HUES64 (cell line): Measurements from ENCODE around the gene DRD1.

ENCODE experiments used
- H3K27ac ChIP-seq: 2 replicates; pipeline ENCODE4 v1.7.0; 2013; ENCODE audit warnings: low read depth, low read length, inconsistent platforms
- H3K27me3 ChIP-seq: 2 replicates; pipeline ENCODE4 v1.6.1; 2013; ENCODE audit warnings: mild to moderate bottlenecking, low read length; ENCODE audit not compliant: insufficient read depth
- H3K36me3 ChIP-seq: 2 replicates; pipeline ENCODE4 v1.6.1; 2013; ENCODE audit warnings: mild to moderate bottlenecking, low read length; ENCODE audit not compliant: insufficient read depth
- H3K4me1 ChIP-seq: 2 replicates; pipeline ENCODE4 v1.6.1; 2013; ENCODE audit warnings: mild to moderate bottlenecking, low read length, moderate library complexity; ENCODE audit not compliant: insufficient read depth
- H3K4me3 ChIP-seq: 2 replicates; pipeline ENCODE4 v1.5.1; 2013; ENCODE audit warnings: mild to moderate bottlenecking, low read length, moderate library complexity
- H3K9ac ChIP-seq: 2 replicates; pipeline ENCODE4 v1.6.1; 2013; ENCODE audit warnings: mild to moderate bottlenecking, low read depth, low read length
- H3K9me3 ChIP-seq: 2 replicates; pipeline ENCODE4 v1.6.1; 2013; ENCODE audit warnings: low read depth, low read length; ENCODE audit not compliant: insufficient read depth
- WGBS: fragments of 150-250, 120-280 bp; methylation state at CpG from one replicate; pipeline ENCODE4 v1.1.7; 2013; ENCODE audit warnings: missing lambda C conversion rate; 5-methylcytosine and 5-hydroxymethylcytosine counted together

Gene DRD1

DNA sequence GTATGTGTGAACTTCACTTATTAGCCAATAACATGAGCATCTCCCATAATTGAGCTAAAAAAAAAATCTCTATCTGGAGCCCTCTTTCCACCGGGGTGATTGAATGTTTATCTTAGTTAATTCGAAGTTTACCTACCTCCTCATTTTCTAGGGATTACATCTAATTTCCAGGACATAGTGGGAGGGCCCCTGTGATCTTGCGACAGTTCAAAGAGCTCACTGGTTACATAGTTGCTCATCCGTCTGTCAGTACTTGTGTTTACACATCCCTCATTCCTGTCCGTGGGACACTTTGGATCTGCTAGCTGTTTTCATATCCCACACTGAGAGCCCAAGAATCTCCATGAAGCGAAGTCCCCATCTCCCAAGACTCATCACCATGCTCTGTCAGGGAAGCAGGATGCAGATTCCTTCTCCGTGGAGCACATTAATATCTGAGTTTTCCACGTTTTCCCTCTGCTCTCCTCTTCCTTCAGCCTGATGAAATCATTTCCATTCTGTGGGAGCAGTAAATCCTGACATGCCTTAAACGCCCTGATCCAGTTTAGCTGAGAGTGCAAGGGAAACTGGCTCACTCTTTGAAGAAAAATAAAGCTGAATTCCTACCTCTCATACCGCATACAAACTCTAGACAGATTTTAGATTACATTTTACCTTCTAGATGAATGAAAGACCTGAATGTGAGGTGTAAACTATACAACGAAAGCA lies 24.2 kb upstream of the DRD1 start:
- 78% methylated on average over 11 of the region's 11 CpGs for WGBS
- H3K36me3 ChIP-seq = no peaks in the 10 kb centered on the region
- H3K4me3 ChIP-seq = no peak overlapping the region
- no peak overlapping the region for H3K27ac ChIP-seq
- H3K27me3 ChIP-seq = no peaks in the 10 kb centered on the region
- H3K9me3 ChIP-seq = no peaks in the 10 kb centered on the region
- no peak overlapping the region for H3K9ac ChIP-seq
- no peaks in the 10 kb centered on the region; the same call in 1 of the 2 replicates for H3K4me1 ChIP-seq

DNA sequence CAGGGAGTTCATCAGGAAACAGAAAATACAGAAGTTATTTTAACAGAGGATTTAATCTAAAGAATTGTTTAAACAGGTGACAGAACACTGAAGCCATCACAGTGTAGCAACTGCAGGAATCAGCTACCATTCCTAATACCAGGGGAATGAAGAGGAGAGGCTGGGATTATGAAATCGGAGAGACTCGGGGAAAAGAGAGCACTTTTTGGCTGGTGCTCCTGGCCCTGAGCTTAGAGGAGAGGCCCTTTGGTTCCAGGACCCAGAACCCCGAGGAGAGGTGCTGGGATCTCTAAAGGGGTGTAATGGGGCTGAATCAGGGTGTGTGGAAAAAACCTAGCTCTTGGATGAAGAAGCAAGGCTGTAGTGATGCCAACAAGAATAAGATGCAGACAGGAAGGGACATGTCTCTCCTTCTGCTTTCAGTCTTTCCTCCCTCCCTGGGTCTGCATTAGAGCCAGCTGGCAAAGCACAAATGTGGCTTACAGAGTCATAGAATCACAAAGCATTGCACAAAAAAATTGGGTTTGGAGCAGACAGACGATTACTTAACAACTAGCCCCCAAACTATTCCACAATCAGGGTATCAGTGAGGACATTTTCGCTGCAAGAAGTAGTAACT lies 22.8 kb upstream of the DRD1 start:
- WGBS = 90% methylated on average over 5 of the region's 5 CpGs
- Histone ChIP-seq H3K27me3 (no peaks in the 10 kb centered on the region), H3K4me1 (no peaks in the 10 kb centered on the region; the same call in 1 of the 2 replicates), H3K9ac (no peak overlapping the region), H3K36me3 (no peaks in the 10 kb centered on the region), H3K9me3 (no peaks in the 10 kb centered on the region), H3K27ac (no peak overlapping the region), H3K4me3 (no peak overlapping the region)

DNA sequence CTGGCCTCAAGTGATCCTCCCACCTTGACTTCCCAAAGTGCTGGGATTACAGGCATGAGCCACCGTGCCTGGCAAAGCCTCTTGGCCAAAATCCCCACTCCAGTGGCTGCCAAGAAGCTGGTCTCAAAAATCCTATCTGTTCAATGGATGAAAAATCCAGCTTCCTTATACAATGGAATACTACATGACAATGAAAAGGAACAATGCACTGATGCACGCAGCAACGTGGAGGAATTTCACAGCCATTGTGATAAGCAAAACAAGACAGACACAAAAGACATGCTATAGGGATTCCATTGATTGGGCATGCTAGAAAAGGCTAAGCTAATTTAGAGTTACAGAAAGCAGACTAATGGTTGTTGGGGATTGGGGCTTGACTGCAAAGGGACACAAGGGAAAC lies 21.3 kb upstream of the DRD1 start:
- Histone ChIP-seq H3K27ac (no peak overlapping the region), H3K36me3 (no peaks in the 10 kb centered on the region), H3K27me3 (no peaks in the 10 kb centered on the region), H3K4me1 (no peaks in the 10 kb centered on the region; the same call in 1 of the 2 replicates), H3K9ac (no peak overlapping the region), H3K4me3 (no peak overlapping the region), H3K9me3 (no peaks in the 10 kb centered on the region)
- 63% methylated on average over 3 of the region's 3 CpGs for WGBS

DNA sequence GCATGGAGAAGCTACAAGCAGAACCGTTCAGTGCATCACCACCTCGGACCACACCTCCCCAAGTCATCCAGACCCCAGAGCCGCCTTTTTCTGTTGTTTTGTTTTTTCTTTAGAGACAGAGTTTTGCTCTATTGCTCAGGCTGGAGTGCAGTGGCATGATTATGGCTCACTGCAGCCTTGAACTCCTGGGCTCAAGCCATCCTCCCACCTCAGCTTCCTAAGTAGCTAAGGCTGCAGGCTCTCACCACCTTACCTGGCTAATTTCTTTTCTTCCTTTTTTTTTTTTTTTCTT lies 20.9 kb upstream of the DRD1 start:
- H3K27ac ChIP-seq = no peak overlapping the region
- H3K36me3 ChIP-seq = no peaks in the 10 kb centered on the region
- H3K27me3 ChIP-seq = no peaks in the 10 kb centered on the region
- no peak overlapping the region for H3K4me3 ChIP-seq
- no peaks in the 10 kb centered on the region for H3K9me3 ChIP-seq
- WGBS = 11% methylated on average over 1 of the region's 3 CpGs
- H3K4me1 ChIP-seq = no peaks in the 10 kb centered on the region; the same call in 1 of the 2 replicates
- H3K9ac ChIP-seq = no peak overlapping the region

DNA sequence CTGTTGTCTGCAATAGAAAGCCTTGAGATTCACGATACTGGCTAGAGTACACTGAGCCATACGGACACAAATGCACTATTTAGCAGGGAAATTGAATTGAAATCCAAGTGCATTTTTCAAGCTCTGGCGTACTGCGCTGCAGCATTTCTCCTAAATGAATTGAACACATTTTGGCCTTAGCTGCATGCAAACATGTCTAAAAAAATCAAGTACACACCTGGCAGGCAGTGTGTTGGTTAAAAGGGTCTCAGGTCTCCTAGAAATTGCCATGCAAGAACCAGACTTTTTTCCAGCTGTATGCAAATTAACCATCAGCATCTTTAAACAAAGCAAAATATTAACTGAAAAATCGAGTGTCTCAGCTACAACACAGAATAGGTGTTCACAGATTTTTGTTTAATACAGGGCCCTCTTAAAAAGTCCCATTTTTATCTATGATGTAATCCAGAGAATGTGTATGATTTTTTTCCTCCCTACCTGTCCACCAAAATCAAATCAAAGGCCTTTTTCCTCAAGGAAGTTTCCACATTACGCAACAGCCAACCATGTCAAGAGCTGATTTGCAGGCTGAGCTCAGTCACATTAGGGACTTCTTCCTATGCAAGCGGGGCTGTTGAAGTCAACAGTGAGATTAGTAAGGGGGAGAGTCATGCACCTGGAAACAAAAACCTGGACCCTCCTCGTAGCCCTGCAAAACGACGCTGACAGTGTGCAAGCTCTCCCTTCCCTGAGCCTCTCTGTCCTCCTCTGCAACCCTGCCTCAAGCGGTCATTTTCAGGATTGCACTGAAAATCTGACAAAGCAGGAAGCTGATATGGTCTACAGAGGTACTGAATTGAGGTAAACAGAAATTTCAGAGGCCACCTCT lies 20.3 kb upstream of the DRD1 start:
- no peaks in the 10 kb centered on the region for H3K27me3 ChIP-seq
- no peak overlapping the region for H3K9ac ChIP-seq
- no peaks in the 10 kb centered on the region for H3K9me3 ChIP-seq
- H3K4me1 ChIP-seq = no peaks in the 10 kb centered on the region; the same call in 1 of the 2 replicates
- 55% methylated on average over 11 of the region's 11 CpGs for WGBS
- H3K36me3 ChIP-seq = no peaks in the 10 kb centered on the region
- no peak overlapping the region for H3K27ac ChIP-seq
- no peak overlapping the region for H3K4me3 ChIP-seq

DNA sequence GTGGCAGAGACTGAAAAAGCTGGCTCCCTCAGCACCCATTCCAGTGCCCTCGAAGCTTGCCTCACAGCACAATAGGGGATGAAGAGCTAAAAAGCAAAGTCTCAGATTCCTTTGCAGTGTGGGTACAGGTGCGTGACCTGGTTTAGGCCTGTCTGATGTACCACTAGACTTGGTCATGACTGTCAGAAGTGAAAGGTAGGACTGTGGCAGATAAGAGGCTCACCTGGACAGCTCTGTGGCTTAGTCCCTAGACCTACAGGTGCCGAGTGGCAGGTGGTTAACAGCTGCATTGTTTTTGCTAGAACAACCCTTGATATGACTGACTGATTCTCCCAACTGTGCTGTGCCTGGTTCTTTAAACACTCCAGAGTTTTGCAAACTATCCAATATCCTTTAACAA lies 19.7 kb upstream of the DRD1 start:
- WGBS = 91% methylated on average over 3 of the region's 3 CpGs
- no peaks in the 10 kb centered on the region for H3K9me3 ChIP-seq
- no peak overlapping the region for H3K27ac ChIP-seq
- no peak overlapping the region for H3K9ac ChIP-seq
- no peaks in the 10 kb centered on the region for H3K36me3 ChIP-seq
- H3K4me3 ChIP-seq = no peak overlapping the region
- no peaks in the 10 kb centered on the region; the same call in 1 of the 2 replicates for H3K4me1 ChIP-seq
- no peaks in the 10 kb centered on the region for H3K27me3 ChIP-seq

DNA sequence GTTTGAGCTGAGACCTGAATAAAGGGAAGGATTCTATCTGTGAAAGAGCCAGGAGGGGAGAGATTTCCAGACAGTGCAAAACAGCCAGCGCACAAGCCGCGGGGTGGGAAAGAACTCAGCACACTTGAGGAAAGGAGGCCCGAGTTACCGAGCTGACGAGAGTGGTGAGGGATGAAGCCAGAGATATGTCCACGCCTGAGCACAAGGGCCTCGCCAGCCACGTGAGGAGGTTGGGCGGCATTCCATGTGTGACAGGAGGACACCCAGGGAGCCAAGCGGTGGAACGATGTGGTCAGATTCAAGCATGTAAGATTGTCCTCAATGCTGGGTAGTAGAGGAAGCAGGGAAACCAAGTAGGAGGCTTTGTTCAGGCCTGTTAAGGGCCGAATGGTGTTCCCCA lies 17.4 kb upstream of the DRD1 start:
- Histone ChIP-seq H3K9me3 (no peaks in the 10 kb centered on the region), H3K27me3 (no peaks in the 10 kb centered on the region), H3K36me3 (no peaks in the 10 kb centered on the region), H3K4me1 (no peaks in the 10 kb centered on the region), H3K4me3 (no peak overlapping the region), H3K9ac (no peak overlapping the region), H3K27ac (no peak overlapping the region)
- WGBS = 94% methylated on average over 13 of the region's 13 CpGs

DNA sequence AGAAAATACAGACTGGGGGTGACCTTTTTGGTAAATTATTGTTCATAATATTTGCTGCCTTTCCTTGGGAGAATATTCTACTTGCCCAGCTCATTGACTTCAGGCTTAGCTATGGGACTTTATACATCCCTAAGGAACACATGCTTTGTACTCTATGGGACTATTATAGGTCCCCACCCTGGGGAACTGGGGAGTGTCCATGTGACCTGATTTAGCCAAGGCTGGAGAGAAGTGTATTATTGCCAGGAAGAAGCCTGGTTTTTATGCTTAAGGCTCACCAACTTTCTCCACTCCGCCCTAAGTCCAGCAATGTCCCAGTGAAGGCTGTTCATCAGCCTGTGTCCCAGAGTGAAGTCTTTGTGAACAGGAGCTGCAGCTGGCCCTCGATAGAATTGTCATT lies 16.6 kb upstream of the DRD1 start:
- WGBS = 90% methylated on average over 2 of the region's 2 CpGs
- no peak overlapping the region for H3K9ac ChIP-seq
- H3K4me1 ChIP-seq = no peaks in the 10 kb centered on the region
- no peak overlapping the region for H3K27ac ChIP-seq
- no peaks in the 10 kb centered on the region for H3K9me3 ChIP-seq
- no peak overlapping the region for H3K4me3 ChIP-seq
- no peaks in the 10 kb centered on the region for H3K36me3 ChIP-seq
- H3K27me3 ChIP-seq = no peaks in the 10 kb centered on the region

DNA sequence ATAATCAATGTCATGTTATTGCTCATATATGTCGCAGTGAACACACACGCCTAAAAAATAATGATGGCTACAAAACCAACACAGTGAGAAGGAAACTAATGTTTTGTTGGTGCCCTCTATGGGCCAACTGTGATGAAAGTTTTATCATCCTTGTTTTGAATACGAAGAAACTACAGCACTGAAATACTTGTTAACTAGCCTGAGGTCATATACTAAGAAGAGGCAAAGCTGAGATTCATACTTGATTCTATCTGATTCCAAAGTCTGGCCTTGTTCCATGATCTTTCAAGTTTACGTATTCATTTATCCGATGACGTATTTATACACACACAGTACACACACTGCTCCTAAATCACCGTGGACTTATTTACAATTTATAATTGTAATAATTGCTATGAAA lies 16.1 kb upstream of the DRD1 start:
- Histone ChIP-seq H3K36me3 (no peaks in the 10 kb centered on the region), H3K9ac (no peak overlapping the region), H3K27ac (no peak overlapping the region), H3K4me3 (no peak overlapping the region), H3K27me3 (no peaks in the 10 kb centered on the region), H3K9me3 (no peaks in the 10 kb centered on the region), H3K4me1 (no peaks in the 10 kb centered on the region)
- WGBS = 77% methylated on average over 6 of the region's 7 CpGs

DNA sequence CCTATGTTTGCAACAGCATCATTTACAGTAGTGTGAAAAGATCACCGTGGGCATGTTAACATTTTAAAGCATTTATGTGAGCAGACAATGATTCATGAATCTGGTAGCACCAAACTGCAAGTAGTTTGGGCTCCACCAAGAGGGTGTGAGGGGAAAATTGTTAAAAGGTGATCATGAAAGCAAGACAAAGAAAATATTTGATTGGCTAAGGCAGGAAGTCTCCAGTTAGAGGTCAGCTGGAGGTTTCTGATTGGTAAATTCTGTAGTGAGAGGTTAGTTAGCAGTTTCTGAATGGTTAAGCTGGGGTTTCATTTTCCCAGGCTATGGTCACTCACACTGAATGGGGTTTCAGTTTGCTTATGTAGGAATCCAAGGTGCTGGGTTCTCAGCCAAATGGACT lies 13.5 kb upstream of the DRD1 start:
- WGBS = 84% methylated on average over 1 of the region's 1 CpG
- Histone ChIP-seq H3K27me3 (peaks cover 2% of the 10 kb centered on the region; the same call in 1 of the 2 replicates), H3K9ac (no peak overlapping the region), H3K27ac (no peak overlapping the region), H3K4me3 (no peak overlapping the region), H3K9me3 (no peaks in the 10 kb centered on the region), H3K36me3 (no peaks in the 10 kb centered on the region), H3K4me1 (no peaks in the 10 kb centered on the region)

DNA sequence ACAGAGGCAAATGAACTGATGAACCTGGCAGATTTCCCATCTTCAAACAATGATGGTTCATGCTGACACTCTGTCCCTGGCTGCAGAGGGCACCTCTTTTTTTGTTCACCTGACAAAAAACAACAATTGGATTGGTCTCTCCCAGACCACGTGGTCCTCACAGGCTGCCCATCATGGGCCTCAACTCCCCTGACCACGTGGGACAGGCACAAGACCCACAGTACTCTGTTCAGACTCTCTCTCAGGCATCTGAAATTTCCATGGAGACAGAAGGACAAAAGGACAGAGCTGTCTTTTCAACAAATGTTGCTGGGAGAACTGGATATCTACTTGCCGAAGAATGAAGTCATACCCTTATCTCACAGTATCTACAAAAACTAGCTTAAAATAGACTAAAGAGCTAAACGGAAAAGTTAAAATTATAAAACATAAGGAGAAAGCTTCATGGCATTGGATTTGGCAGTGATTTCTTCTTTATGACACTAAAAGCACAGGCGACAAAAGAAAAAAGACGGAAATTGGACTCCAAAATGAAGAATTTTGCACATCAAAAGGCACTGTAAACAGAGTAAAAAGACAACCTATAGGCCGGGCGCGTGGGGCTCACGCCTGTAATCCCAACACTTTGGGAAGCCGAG lies 12.2 kb upstream of the DRD1 start:
- no peak overlapping the region for H3K9ac ChIP-seq
- H3K9me3 ChIP-seq = no peaks in the 10 kb centered on the region
- H3K27me3 ChIP-seq = peaks cover 2% of the 10 kb centered on the region; the same call in 1 of the 2 replicates
- no peaks in the 10 kb centered on the region for H3K36me3 ChIP-seq
- H3K4me3 ChIP-seq = no peak overlapping the region
- H3K4me1 ChIP-seq = no peaks in the 10 kb centered on the region
- H3K27ac ChIP-seq = no peak overlapping the region
- 89% methylated on average over 10 of the region's 11 CpGs for WGBS
